Activated CD4-positive, alpha-beta T cell treated with anti-CD3 and anti-CD28 coated beads, Interleukin-2, amount 10 ng/mL, durations not matched to agents 7 days and 5 days (primary cell): ENCODE results near the gene TNKS1BP1. TPM values are rescaled to one million over a fixed set of nuclear protein-coding genes. Genes with fewer than 3 reads are reported as not detected.

Source experiments
- CTCF ChIA-PET: fragments of 350-600 bp; sonication (Branson Sonifier 250); formaldehyde crosslinking; loops from one replicate; lab custom pipeline; 2021; ENCODE audit warnings: antibody characterized with exemption; lab: Charles Lee
- POLR2A ChIA-PET: fragments of 350-600 bp; sonication (Branson Sonifier 250); formaldehyde crosslinking; loops from one replicate; lab custom pipeline; 2021; ENCODE audit warnings: antibody characterized with exemption; lab: Charles Lee
- DNase-seq: peaks from one replicate; pipeline ENCODE4 v3.0.0-alpha.2; 2020
- H3K27ac Mint-ChIP-seq: one replicate; pipeline ENCODE4 v1.8.0; 2021; ENCODE audit warnings: mild to moderate bottlenecking, moderate library complexity, mixed read lengths
- H3K27me3 Mint-ChIP-seq: one replicate; pipeline ENCODE4 v1.8.0; 2021; ENCODE audit warnings: mixed read lengths
- H3K36me3 Mint-ChIP-seq: one replicate; pipeline ENCODE4 v1.8.0; 2021; ENCODE audit warnings: low read depth, mixed read lengths
- H3K4me1 Mint-ChIP-seq: one replicate; pipeline ENCODE4 v1.8.0; 2021; ENCODE audit warnings: mixed read lengths
- H3K4me3 Mint-ChIP-seq: one replicate; pipeline ENCODE4 v1.8.0; 2021; ENCODE audit warnings: mild to moderate bottlenecking, moderate library complexity, mixed read lengths
- H3K9me3 Mint-ChIP-seq: one replicate; pipeline ENCODE4 v1.8.0; 2021; ENCODE audit warnings: mixed read lengths
- total RNA-seq, 2 experiments: library from RNA; stranded (reverse); gene quantifications; one replicate each; pipeline ENCODE4 v1.2.3, GENCODE V29; 2021

Gene TNKS1BP1, protein sequence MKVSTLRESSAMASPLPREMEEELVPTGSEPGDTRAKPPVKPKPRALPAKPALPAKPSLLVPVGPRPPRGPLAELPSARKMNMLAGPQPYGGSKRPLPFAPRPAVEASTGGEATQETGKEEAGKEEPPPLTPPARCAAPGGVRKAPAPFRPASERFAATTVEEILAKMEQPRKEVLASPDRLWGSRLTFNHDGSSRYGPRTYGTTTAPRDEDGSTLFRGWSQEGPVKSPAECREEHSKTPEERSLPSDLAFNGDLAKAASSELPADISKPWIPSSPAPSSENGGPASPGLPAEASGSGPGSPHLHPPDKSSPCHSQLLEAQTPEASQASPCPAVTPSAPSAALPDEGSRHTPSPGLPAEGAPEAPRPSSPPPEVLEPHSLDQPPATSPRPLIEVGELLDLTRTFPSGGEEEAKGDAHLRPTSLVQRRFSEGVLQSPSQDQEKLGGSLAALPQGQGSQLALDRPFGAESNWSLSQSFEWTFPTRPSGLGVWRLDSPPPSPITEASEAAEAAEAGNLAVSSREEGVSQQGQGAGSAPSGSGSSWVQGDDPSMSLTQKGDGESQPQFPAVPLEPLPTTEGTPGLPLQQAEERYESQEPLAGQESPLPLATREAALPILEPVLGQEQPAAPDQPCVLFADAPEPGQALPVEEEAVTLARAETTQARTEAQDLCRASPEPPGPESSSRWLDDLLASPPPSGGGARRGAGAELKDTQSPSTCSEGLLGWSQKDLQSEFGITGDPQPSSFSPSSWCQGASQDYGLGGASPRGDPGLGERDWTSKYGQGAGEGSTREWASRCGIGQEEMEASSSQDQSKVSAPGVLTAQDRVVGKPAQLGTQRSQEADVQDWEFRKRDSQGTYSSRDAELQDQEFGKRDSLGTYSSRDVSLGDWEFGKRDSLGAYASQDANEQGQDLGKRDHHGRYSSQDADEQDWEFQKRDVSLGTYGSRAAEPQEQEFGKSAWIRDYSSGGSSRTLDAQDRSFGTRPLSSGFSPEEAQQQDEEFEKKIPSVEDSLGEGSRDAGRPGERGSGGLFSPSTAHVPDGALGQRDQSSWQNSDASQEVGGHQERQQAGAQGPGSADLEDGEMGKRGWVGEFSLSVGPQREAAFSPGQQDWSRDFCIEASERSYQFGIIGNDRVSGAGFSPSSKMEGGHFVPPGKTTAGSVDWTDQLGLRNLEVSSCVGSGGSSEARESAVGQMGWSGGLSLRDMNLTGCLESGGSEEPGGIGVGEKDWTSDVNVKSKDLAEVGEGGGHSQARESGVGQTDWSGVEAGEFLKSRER (N-terminal part only)
- 10 to 100 TPM in 1 of 2 experiments, 1 to 10 TPM in 1; 8.9 to 10.4 TPM for total RNA-seq

DNA sequence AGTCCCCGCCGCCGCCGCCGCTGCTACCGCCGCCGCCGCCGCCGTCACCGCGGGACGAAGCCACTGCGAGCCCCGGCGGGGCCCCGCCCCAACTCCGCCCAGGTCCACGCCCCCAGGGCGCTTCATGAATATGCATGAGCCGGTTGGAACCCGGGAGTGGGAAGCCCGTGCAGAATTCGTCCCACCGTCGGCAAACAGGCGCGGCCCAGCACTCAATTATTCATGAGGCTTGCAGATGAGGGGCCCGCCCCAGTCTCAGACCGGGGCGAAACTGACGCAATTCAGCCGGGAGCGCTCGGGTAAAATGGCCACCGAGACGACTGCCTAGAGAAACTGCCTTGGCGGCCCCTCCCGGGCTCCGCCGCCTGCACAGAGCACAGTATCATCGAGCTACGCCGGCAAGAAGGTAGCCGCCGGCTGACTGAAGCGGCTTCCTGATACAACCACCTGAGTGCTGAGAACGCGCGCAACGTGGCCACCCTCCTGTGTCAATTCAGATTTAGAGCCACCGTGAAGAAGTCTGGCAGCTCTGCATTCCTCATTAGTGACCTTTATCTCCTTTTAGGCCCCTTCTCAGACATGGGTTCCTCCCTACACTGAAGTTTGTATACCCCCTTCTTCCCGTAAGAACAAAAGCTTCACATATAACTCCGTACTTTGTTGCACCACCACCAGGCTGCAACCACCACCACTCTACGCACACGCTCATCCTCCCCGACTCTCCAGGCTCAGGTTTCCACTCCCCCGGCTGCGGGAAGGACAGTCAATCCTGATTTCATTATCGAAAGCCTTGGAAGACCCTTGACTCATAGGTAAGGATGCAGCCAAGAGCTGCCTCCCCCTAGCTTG is at the start of gene TNKS1BP1:
Gene TNKS1BP1, minus strand, starts transcription at position 67 of the 849 bp plus-strand sequence. CDS start 3,067 bp downstream, outside the sequence.
- Mint-ChIP-seq H3K4me3 (peak within 1 kb of the TSS; percentile 82), H3K36me3 (peaks cover 45% of the 10 kb centered on the region), H3K27me3 (no peaks in the 10 kb centered on the region), H3K27ac (peak within 1 kb of the TSS; percentile 94), H3K9me3 (no peaks in the 10 kb centered on the region), H3K4me1 (peaks cover 54% of the 10 kb centered on the region)
- ChIA-PET POLR2A (interaction anchor here (0.8 to 1.1 kb wide), 2 partner anchors 11 to 13 kb away, joined by 3 to 11 read pairs; partner anchors contain the start of gene SSRP1), CTCF (interaction anchor here (0.6 to 1.7 kb wide), 5 partner anchors 10 to 1459 kb away, joined by 3 to 4 read pairs (median 3); partner anchors contain the start of gene SSRP1)
- peak; percentile 90 for DNase-seq

DNA sequence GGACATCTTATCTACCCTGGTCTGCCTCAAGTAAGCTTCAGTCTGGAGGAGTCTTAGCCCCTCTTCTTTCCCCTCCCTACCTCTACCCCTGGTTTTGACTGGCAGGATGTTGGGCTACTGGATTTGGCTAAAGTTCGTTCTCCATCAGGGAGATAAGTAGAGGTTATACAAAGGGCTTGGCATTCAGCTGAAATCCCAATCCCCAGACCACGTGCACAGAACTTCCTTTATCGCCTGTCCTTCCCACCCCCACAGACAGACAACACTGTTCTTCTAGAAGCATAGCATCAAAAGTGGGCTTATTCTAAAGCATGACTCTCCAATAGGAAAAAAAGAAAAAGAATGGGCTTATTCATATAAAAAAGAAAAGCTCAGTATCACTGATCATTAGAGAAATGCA is 48.4 kb upstream of the TNKS1BP1 start:
- H3K36me3 Mint-ChIP-seq = no peaks in the 10 kb centered on the region

DNA sequence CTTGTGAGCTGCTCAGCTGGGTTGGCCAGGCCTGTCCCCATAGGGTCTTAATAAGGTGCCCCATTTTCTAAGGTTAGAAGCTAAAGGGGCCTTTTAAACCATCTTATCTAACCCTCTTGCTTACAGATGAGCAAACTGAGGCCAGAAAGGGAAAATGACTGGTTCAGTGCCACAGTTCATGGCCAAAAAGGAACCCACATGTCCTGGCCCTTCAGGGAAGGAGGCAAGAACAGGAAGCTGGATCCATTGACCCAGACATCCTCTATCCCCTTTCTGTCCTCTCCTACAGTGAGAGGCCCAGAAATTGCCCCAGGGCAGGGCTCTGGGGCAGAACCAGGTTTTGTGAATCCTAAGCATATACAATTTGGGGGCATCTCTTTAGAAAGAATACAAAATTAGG is 46.2 kb upstream of the TNKS1BP1 start:
- Mint-ChIP-seq H3K4me1 (no peaks in the 10 kb centered on the region), H3K36me3 (no peaks in the 10 kb centered on the region), H3K27ac (no peak overlapping the region), H3K9me3 (no peaks in the 10 kb centered on the region), H3K4me3 (no peak overlapping the region), H3K27me3 (no peaks in the 10 kb centered on the region)
- ChIA-PET POLR2A (no interaction called here), CTCF (interaction anchor here (0.6 to 2.1 kb wide), 3 partner anchors 18 to 25 kb away, joined by 3 to 4 read pairs (median 3); no protein-coding TSS in a partner anchor)
- DNase-seq = no peak

More for the DNA sequence above, 48.4 kb upstream of the TNKS1BP1 start:
- H3K4me1 Mint-ChIP-seq = no peaks in the 10 kb centered on the region
- CTCF ChIA-PET = interaction anchor here (1.3 kb wide), 1 partner anchor 11 kb away, joined by 4 read pairs; no protein-coding TSS in a partner anchor
- no peak overlapping the region for H3K4me3 Mint-ChIP-seq
- H3K27me3 Mint-ChIP-seq = peaks cover 1% of the 10 kb centered on the region
- DNase-seq = no peak
- POLR2A ChIA-PET = no interaction called here
- H3K27ac Mint-ChIP-seq = no peak overlapping the region
- H3K9me3 Mint-ChIP-seq = no peaks in the 10 kb centered on the region

DNA sequence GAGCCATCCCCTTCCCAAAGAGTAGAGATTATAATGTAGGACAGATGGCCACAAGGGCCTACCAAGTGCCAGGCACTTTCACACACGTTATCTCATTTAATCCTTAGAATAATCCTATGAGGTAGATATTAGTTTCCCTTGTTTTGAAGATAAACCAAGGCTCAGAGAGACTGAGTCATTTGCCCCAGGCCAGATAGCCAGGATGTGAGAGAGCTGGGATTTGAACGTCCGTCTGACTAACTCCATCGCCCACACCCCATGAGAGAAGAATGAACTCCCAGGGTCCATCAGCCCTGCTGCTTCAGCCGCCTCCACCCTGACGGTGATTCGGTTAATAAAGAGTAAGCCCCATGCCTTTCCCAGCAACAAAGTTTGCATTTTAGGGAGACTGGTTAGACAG is 45.5 kb upstream of the TNKS1BP1 start:
- CTCF ChIA-PET = interaction anchor here (0.6 to 2.1 kb wide), 3 partner anchors 25 to 486 kb away, joined by 3 to 4 read pairs (median 3); no protein-coding TSS in a partner anchor
- H3K27me3 Mint-ChIP-seq = no peaks in the 10 kb centered on the region
- no peak overlapping the region for H3K27ac Mint-ChIP-seq
- POLR2A ChIA-PET = no interaction called here
- no peaks in the 10 kb centered on the region for H3K4me1 Mint-ChIP-seq
- no peaks in the 10 kb centered on the region for H3K36me3 Mint-ChIP-seq
- DNase-seq = no peak
- H3K9me3 Mint-ChIP-seq = no peaks in the 10 kb centered on the region
- no peak overlapping the region for H3K4me3 Mint-ChIP-seq

DNA sequence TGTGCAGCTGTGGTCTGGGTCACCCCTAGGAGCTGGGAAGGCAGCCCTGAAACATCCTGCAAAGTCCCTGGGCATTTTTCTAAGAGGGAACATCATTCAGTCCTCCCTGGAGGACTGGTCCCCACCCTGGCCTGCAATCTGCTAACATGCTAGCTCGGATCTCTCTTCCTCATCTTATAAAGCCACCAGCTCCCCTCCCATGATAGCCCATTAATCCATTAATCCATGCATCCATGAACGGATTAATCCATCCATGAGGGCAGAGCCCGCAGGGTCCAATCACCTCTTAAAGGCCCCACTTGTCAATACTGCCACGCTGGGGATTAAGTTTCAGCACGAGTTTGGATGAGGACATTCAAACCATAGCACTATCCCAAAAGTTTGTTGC is 44.1 kb upstream of the TNKS1BP1 start:
- ChIA-PET CTCF (interaction anchor here (0.6 to 1.0 kb wide), 2 partner anchors 9 to 19 kb away, joined by 3 to 4 read pairs; no protein-coding TSS in a partner anchor), POLR2A (no interaction called here)
- DNase-seq = no peak
- no peaks in the 10 kb centered on the region for H3K4me1 Mint-ChIP-seq
- no peaks in the 10 kb centered on the region for H3K27me3 Mint-ChIP-seq
- H3K4me3 Mint-ChIP-seq = no peak overlapping the region
- H3K36me3 Mint-ChIP-seq = no peaks in the 10 kb centered on the region
- H3K27ac Mint-ChIP-seq = peak overlapping the region; percentile 19
- no peaks in the 10 kb centered on the region for H3K9me3 Mint-ChIP-seq

DNA sequence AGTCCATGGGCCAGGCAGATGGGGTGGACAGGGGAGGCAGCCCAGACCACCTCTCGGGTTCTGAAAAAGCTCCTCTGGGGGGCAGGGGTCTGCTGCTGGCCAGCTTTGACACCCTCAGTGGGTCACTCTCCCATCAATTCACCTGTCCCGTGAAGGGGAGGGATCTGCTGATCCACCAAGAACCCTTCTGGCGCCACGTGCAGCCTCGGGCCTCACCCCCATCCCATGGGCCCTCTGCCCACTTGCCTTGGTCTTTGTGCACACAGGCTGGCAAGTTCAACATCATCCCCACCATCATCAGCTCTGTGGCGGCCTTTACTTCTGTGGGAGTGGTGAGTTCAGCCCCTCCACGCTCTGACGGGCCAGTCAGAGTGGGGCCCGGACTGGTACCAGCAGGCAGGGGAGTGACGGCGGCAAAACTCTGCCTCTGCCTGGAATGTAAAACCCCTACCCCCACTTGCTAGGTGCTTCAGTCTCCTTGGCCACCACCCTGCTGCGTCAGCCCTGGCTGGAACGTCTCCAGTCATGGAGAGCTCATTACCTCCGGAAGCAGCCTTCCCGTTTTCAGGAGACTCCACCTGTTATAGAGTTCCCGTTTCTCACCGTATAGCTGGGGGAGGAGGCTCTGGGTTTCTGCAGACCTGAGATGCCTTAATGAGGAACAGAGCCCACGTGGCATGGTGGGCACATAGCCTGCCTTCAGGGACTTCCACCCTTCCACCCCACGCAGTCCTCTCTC is 43.5 kb upstream of the TNKS1BP1 start:
- no peaks in the 10 kb centered on the region for H3K9me3 Mint-ChIP-seq
- CTCF ChIA-PET = interaction anchor here (0.6 to 1.0 kb wide), 2 partner anchors 10 to 18 kb away, joined by 3 to 4 read pairs; no protein-coding TSS in a partner anchor

DNA sequence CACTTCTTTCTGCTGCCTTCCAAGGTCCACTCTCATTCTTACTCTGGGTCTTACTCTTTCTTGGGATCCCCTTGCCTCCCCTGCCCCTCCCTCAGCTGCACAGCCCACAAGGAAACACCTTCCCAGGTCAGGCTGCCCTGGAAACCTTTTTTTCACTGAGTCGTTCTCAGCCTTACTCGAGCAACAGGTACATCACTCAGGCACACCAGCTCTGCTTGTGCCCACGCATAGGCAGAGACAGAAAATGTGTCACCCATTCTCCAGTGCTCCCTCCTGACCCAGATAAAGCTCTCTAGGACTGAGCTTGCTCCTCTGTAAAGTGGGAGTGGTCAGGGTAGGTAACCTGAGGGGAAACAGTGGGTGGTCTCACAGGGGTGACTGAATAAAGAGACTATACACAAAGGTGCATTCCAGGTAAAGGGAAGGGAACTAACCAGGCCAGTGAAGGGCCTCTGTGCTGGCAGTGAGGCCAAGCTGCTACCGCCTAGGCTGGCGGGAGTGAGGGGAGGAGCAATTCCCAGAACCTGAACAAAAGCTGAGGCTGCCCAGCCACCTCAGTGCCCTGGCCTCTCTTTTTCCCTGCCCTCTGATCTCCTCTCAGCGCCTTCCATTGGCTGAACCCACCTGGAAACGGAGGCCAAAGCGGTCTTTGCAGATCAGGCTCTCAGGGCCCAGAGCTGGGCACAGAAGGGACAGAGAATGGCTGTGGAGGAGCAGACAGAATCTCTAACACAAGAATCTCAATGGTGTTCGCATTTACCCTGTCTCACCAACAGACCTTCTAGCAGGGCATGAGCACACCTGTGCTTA is 40.3 kb upstream of the TNKS1BP1 start:
- Mint-ChIP-seq H3K4me3 (no peak overlapping the region), H3K27me3 (no peaks in the 10 kb centered on the region), H3K9me3 (no peaks in the 10 kb centered on the region), H3K36me3 (no peaks in the 10 kb centered on the region), H3K27ac (no peak overlapping the region), H3K4me1 (no peaks in the 10 kb centered on the region)
- no peak for DNase-seq
- ChIA-PET CTCF (interaction anchor here (0.8 to 1.3 kb wide), 2 partner anchors 28 to 81 kb away, joined by 3 read pairs; no protein-coding TSS in a partner anchor), POLR2A (no interaction called here)

More for the DNA sequence above, 43.5 kb upstream of the TNKS1BP1 start:
- H3K36me3 Mint-ChIP-seq = no peaks in the 10 kb centered on the region
- H3K27me3 Mint-ChIP-seq = no peaks in the 10 kb centered on the region
- H3K27ac Mint-ChIP-seq = peak overlapping the region; percentile 19
- H3K4me1 Mint-ChIP-seq = no peaks in the 10 kb centered on the region
- POLR2A ChIA-PET = no interaction called here
- DNase-seq = no peak
- H3K4me3 Mint-ChIP-seq = no peak overlapping the region

DNA sequence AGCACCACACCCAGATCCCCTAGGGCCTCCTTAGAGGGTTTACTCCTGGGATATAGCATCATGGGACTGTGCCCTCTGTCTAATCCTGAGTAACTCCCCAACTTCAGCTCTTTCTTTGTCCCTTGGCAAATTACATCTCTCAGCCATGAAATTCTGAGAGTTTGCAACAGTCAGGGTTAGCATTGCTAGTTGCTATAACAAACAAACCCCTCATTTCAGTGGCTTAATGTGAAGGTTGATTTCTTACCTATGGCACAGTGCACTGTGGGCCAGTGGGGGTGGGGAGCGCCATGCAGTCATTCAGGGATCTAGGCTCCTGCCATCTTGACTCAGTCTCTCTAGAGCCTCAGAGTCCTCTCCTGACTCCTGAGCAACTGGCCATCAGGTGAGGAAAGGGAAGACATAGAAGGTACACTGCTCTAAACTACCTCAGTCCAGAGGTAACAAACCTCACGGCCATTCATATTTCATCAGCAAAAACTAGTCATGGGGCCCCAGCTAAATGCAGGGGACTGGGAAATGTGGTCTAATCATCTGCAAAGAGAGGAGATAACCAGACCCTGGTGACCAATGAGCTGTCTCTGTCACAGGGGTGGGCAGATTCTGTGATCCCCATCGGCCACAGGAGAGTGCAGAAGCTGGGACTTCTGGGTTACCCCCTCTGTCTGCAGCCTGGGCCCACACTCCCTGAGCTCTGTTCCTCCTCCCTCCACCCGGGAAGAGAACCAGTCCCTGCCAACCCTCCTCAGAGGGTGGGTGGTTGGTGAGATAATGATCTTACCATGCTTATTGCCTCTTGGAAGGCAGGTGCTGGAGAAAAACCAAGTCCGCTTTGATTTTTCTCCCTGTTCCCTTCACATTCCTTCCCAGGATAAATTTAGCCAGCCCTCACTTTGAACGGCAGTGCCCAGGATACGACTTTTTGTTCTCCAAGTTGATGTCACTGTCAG is 38.7 kb upstream of the TNKS1BP1 start:
- Mint-ChIP-seq H3K27ac (no peak overlapping the region), H3K27me3 (no peaks in the 10 kb centered on the region), H3K4me3 (no peak overlapping the region), H3K4me1 (no peaks in the 10 kb centered on the region), H3K36me3 (no peaks in the 10 kb centered on the region), H3K9me3 (no peaks in the 10 kb centered on the region)
- CTCF ChIA-PET = interaction anchor here (1.2 to 1.7 kb wide), 3 partner anchors 10 to 30 kb away, joined by 3 to 4 read pairs (median 3); no protein-coding TSS in a partner anchor
- DNase-seq = no peak
- POLR2A ChIA-PET = no interaction called here

DNA sequence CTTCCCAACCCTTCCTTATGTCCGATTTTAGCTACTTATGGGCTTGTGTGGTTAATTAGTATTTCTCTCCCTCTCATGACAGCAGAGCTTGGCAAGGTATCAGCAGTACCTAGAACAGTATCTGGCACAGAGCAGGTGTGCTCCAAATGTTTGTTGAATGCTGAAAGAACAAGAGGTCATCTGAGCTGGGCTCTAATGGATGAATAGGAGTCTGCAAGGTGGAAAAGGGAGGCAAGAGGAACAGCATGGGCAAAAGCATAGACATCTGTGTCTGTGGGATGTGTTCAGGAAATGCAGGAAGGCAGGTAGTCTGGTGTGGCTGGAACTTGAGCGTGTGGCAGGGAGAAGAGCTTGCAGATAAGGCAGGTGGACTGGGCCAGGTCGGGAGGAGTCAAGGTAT is 37.2 kb upstream of the TNKS1BP1 start:
- no peak for DNase-seq
- Mint-ChIP-seq H3K4me1 (no peaks in the 10 kb centered on the region), H3K4me3 (no peak overlapping the region), H3K27ac (no peak overlapping the region), H3K36me3 (no peaks in the 10 kb centered on the region), H3K9me3 (no peaks in the 10 kb centered on the region), H3K27me3 (no peaks in the 10 kb centered on the region)
- ChIA-PET CTCF (interaction anchor here (0.6 to 1.7 kb wide), 4 partner anchors 11 to 341 kb away, joined by 3 to 4 read pairs (median 3); no protein-coding TSS in a partner anchor), POLR2A (no interaction called here)
